Measurements from ENCODE around the gene DRD2. TPM values are rescaled to one million over a fixed set of nuclear protein-coding genes. Genes with fewer than 3 reads are reported as not detected.

Gene DRD2
- total RNA-seq, 6 donors from 2014 or later = 0.13 TPM; not detected in 5

GRCh38 chr11:113506461-113506860 lies 31.3 kb upstream of the DRD2 start:
- WGBS, 2 donors = 74 to 76% methylated on average over 6 of the region's 6 CpGs
- DNase-seq (no peak), ATAC-seq (ENCODE audit: low FRiP score in 2 of 2) (no peak)
- H3K9me3 ChIP-seq = no peaks in the 10 kb centered on the region
- H3K4me1 ChIP-seq = no peaks in the 10 kb centered on the region
- H3K4me3 ChIP-seq = no peak overlapping the region
- no peak overlapping the region for H3K27ac ChIP-seq
- H3K36me3 ChIP-seq = no peaks in the 10 kb centered on the region
- TF ChIP-seq EP300 (IDR thresholded peaks at IDR 0.05) (no peak), POLR2A (IDR thresholded peaks at IDR 0.05) (no peak), POLR2AphosphoS5 (IDR thresholded peaks at IDR 0.05) (no peak)
- TF ChIP-seq, protein P1, sequence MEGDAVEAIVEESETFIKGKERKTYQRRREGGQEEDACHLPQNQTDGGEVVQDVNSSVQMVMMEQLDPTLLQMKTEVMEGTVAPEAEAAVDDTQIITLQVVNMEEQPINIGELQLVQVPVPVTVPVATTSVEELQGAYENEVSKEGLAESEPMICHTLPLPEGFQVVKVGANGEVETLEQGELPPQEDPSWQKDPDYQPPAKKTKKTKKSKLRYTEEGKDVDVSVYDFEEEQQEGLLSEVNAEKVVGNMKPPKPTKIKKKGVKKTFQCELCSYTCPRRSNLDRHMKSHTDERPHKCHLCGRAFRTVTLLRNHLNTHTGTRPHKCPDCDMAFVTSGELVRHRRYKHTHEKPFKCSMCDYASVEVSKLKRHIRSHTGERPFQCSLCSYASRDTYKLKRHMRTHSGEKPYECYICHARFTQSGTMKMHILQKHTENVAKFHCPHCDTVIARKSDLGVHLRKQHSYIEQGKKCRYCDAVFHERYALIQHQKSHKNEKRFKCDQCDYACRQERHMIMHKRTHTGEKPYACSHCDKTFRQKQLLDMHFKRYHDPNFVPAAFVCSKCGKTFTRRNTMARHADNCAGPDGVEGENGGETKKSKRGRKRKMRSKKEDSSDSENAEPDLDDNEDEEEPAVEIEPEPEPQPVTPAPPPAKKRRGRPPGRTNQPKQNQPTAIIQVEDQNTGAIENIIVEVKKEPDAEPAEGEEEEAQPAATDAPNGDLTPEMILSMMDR (IDR thresholded peaks at IDR 0.05) = no peak
- no peaks in the 10 kb centered on the region for H3K27me3 ChIP-seq

- no peak for DNase-seq
- Histone ChIP-seq H3K4me3 (no peak overlapping the region), H3K27ac (no peak overlapping the region), H3K27me3 (no peaks in the 10 kb centered on the region), H3K9me3 (no peaks in the 10 kb centered on the region), H3K4me1 (no peaks in the 10 kb centered on the region), H3K36me3 (no peaks in the 10 kb centered on the region)
- WGBS, 2 donors = 29 to 31% methylated on average over 12 of the region's 12 CpGs
- TF ChIP-seq, protein P1 (IDR thresholded peaks at IDR 0.05) = no peak
- TF ChIP-seq EP300 (IDR thresholded peaks at IDR 0.05) (no peak), POLR2AphosphoS5 (IDR thresholded peaks at IDR 0.05) (no peak), POLR2A (IDR thresholded peaks at IDR 0.05) (no peak)
- no peak for ATAC-seq (ENCODE audit: low FRiP score in 2 of 2)
Observed at GRCh38 chr11:113505541-113506375, 30.6 kb upstream of the DRD2 start.

- H3K27ac ChIP-seq = no peak overlapping the region
- TF ChIP-seq, protein P1 (IDR thresholded peaks at IDR 0.05) = no peak
- TF ChIP-seq POLR2AphosphoS5 (IDR thresholded peaks at IDR 0.05) (no peak), POLR2A (IDR thresholded peaks at IDR 0.05) (no peak), EP300 (IDR thresholded peaks at IDR 0.05) (no peak)
- no peaks in the 10 kb centered on the region for H3K36me3 ChIP-seq
- WGBS, 2 donors = 75 to 79% methylated on average over 3 of the region's 3 CpGs
- no peaks in the 10 kb centered on the region for H3K9me3 ChIP-seq
- no peaks in the 10 kb centered on the region for H3K4me1 ChIP-seq
- DNase-seq = no peak
- no peak for ATAC-seq (ENCODE audit: low FRiP score in 2 of 2)
- H3K27me3 ChIP-seq = no peaks in the 10 kb centered on the region
- H3K4me3 ChIP-seq = no peak overlapping the region
Observed at GRCh38 chr11:113505046-113505445, 29.8 kb upstream of the DRD2 start.

DNA sequence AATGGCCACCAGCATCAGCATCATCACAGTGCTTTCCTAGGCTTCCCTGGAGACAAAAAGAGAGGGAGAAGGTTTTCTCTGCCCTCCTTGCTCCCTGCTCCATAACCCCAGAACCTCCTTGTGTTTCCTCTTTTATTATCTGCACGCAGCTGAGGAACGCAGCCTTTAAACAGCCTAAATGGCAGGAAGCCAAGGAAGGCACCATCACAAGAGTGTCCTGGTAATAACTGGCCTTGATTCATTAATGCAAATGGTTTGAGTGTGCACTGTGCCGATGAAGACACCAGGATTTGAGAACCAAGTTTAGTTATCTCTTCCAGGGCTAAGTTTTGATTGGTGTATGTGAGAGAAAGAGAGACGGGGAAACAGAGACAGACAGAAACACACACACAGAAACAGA lies 29.4 kb upstream of the DRD2 start:
- DNase-seq (no peak), ATAC-seq (ENCODE audit: low FRiP score in 2 of 2) (no peak)
- Histone ChIP-seq H3K36me3 (no peaks in the 10 kb centered on the region), H3K4me3 (no peak overlapping the region), H3K9me3 (no peaks in the 10 kb centered on the region), H3K4me1 (no peaks in the 10 kb centered on the region), H3K27ac (no peak overlapping the region), H3K27me3 (no peaks in the 10 kb centered on the region)
- TF ChIP-seq POLR2A (IDR thresholded peaks at IDR 0.05) (no peak), EP300 (IDR thresholded peaks at IDR 0.05) (no peak), POLR2AphosphoS5 (IDR thresholded peaks at IDR 0.05) (no peak)
- TF ChIP-seq, protein P1 (IDR thresholded peaks at IDR 0.05) = no peak
- 49 to 66% methylated on average over 4 of the region's 4 CpGs for WGBS, 2 donors

- no peak overlapping the region for H3K4me3 ChIP-seq
- H3K27ac ChIP-seq = no peak overlapping the region
- TF ChIP-seq POLR2A (IDR thresholded peaks at IDR 0.05) = no peak
- TF ChIP-seq, protein P1 (IDR thresholded peaks at IDR 0.05) = no peak
- no peak for TF ChIP-seq EP300 (IDR thresholded peaks at IDR 0.05)
- TF ChIP-seq POLR2AphosphoS5 (IDR thresholded peaks at IDR 0.05) = no peak
- WGBS, 2 donors = 82 to 94% methylated on average over 3 of the region's 3 CpGs
- DNase-seq = no peak
- no peaks in the 10 kb centered on the region for H3K9me3 ChIP-seq
- ATAC-seq (ENCODE audit: low FRiP score in 2 of 2) = no peak
- no peaks in the 10 kb centered on the region for H3K36me3 ChIP-seq
- no peaks in the 10 kb centered on the region for H3K4me1 ChIP-seq
- H3K27me3 ChIP-seq = no peaks in the 10 kb centered on the region
Observed at GRCh38 chr11:113504071-113504470, 28.9 kb upstream of the DRD2 start.

Data from upper lobe of left lung (tissue), 6 donors.